NB4 (cell line): ENCODE data around the gene ITPR3.

ENCODE experiments used
- MYC ChIP-seq: IDR thresholded peaks from 2 replicates; pipeline ENCODE4 v1.6.1; 2011; ENCODE audit warnings: low read depth, low read length
- TF ChIP-seq, protein P1 (sequence below): IDR thresholded peaks from one replicate; pipeline ENCODE4 v1.5.1; 2012; ENCODE audit warnings: low read depth, low read length

DNA sequence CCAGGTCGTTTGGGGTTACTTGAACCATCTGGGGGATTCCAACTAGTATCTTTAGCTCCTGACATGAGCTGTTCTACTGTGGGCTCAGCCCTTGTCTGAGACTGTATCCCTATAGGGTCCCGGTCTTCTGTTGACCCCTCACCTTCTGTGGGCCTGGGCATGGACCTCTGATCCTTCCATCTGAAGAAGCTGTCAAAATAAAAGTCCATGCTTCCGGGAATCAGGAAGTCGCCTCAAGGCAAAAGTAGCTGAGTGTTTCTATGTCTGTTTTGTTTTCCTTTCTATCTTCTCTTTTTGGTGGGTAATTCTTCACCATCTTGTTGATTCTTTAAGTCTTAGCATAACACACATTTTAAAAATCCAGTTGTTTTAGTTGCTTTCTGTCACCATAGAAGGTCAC, 30.3 kb downstream of the ITPR3 start:
- no peak for TF ChIP-seq MYC
- TF ChIP-seq, protein P1, sequence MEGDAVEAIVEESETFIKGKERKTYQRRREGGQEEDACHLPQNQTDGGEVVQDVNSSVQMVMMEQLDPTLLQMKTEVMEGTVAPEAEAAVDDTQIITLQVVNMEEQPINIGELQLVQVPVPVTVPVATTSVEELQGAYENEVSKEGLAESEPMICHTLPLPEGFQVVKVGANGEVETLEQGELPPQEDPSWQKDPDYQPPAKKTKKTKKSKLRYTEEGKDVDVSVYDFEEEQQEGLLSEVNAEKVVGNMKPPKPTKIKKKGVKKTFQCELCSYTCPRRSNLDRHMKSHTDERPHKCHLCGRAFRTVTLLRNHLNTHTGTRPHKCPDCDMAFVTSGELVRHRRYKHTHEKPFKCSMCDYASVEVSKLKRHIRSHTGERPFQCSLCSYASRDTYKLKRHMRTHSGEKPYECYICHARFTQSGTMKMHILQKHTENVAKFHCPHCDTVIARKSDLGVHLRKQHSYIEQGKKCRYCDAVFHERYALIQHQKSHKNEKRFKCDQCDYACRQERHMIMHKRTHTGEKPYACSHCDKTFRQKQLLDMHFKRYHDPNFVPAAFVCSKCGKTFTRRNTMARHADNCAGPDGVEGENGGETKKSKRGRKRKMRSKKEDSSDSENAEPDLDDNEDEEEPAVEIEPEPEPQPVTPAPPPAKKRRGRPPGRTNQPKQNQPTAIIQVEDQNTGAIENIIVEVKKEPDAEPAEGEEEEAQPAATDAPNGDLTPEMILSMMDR = no peak
